ENCODE measurements around the gene HLA-DMB. TPM values are rescaled to one million over a fixed set of nuclear protein-coding genes. Genes with fewer than 3 reads are reported as not detected.

Gene HLA-DMB
- total RNA-seq, 1 experiment from 2014 or later = 1.7 TPM

- Histone ChIP-seq H3K23me2 (ENCODE audit: insufficient read length, low read depth, low read length, poor library complexity, severe bottlenecking) (no peaks in the 10 kb centered on the region), H4K5ac (ENCODE audit: insufficient read length, low read depth, low read length) (no peak overlapping the region), H3K27ac (ENCODE audit: insufficient read length, low read depth, low read length) (no peak overlapping the region), H4K8ac (replicated peaks; ENCODE audit: insufficient read length, low read depth, low read length) (no peak overlapping the region), H3K14ac (ENCODE audit: insufficient read depth, low read length) (no peak overlapping the region), H2BK5ac (ENCODE audit: insufficient read length, low read length) (no peak overlapping the region), H3K27me3 (ENCODE audit: insufficient read depth, low read length) (no peaks in the 10 kb centered on the region), H3K4ac (ENCODE audit: low read depth, low read length) (no peak overlapping the region), H2AFZ (ENCODE audit: low read length) (no peak overlapping the region), H2BK120ac (ENCODE audit: low read depth, low read length, poor library complexity, severe bottlenecking) (no peak overlapping the region), H3K23ac (ENCODE audit: insufficient read length, low read depth, low read length) (no peak overlapping the region), H2BK12ac (ENCODE audit: insufficient read length, low read depth, low read length) (no peak overlapping the region), H3K4me1 (ENCODE audit: insufficient read depth, low read length) (peaks cover 4% of the 10 kb centered on the region; the same call in 1 of the 2 replicates), H3K4me2 (ENCODE audit: insufficient read depth, insufficient read length, low read length) (no peak overlapping the region), H3K79me2 (ENCODE audit: insufficient read depth, low read length) (no peaks in the 10 kb centered on the region), H4K91ac (ENCODE audit: insufficient read length, low read depth, low read length) (no peak overlapping the region), H3K18ac (ENCODE audit: insufficient read length, low read depth, low read length) (no peak overlapping the region), H2BK20ac (ENCODE audit: low read depth, low read length, poor library complexity, severe bottlenecking) (no peak overlapping the region), H4K20me1 (ENCODE audit: control insufficient read depth, insufficient read depth, insufficient read length) (no peaks in the 10 kb centered on the region), H3K79me1 (ENCODE audit: insufficient read depth, low read depth, low read length, poor library complexity, severe bottlenecking) (no peaks in the 10 kb centered on the region), H3K56ac (ENCODE audit: insufficient read length, low read depth, low read length) (no peak overlapping the region), H3K9ac (ENCODE audit: extremely low read depth, insufficient read length, low read length) (no peak overlapping the region), H2AK5ac (ENCODE audit: insufficient read length, low read length) (no peak overlapping the region), H3K9me3 (ENCODE audit: control insufficient read depth, low read depth, low read length) (no peaks in the 10 kb centered on the region), H3T11ph (ENCODE audit: low read length) (no peak overlapping the region), H2BK15ac (ENCODE audit: low read depth, low read length) (no peak overlapping the region)
- Mint-ChIP-seq H3K9me3 (no peaks in the 10 kb centered on the region; a peak in 2 of 5 replicates), H3K4me1 (peaks cover 11 to 13% of the 10 kb centered on the region in 2 experiments), H3K36me3 (ENCODE audit: insufficient read depth in 1 of 3, low read depth in 3 of 3) (no peaks in the 10 kb centered on the region), H3K4me3 (no peak overlapping the region), H3K27ac (no peak overlapping the region), H3K27me3 (ENCODE audit: low read depth) (peaks cover 10% of the 10 kb centered on the region)
- WGBS (ENCODE audit: extremely low coverage, insufficient read length, low lambda C conversion rate) = no CpG with 5 or more reads among the region's 1 CpG
- DNase-seq = no peak
- TF ChIP-seq, protein P1, sequence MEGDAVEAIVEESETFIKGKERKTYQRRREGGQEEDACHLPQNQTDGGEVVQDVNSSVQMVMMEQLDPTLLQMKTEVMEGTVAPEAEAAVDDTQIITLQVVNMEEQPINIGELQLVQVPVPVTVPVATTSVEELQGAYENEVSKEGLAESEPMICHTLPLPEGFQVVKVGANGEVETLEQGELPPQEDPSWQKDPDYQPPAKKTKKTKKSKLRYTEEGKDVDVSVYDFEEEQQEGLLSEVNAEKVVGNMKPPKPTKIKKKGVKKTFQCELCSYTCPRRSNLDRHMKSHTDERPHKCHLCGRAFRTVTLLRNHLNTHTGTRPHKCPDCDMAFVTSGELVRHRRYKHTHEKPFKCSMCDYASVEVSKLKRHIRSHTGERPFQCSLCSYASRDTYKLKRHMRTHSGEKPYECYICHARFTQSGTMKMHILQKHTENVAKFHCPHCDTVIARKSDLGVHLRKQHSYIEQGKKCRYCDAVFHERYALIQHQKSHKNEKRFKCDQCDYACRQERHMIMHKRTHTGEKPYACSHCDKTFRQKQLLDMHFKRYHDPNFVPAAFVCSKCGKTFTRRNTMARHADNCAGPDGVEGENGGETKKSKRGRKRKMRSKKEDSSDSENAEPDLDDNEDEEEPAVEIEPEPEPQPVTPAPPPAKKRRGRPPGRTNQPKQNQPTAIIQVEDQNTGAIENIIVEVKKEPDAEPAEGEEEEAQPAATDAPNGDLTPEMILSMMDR (conservative IDR thresholded peaks at IDR 0.05) = no peak
Measured at GRCh38 chr6:32989368-32989767, 48.5 kb upstream of the HLA-DMB start.
